Mucosa of rectum (tissue), 2 donors: ENCODE results near the gene KMT2B.

Experiments used
- H3K27ac ChIP-seq, 2 donors: one replicate each; pipeline ENCODE4 v1.7.0; 2013; ENCODE audit warnings: inconsistent platforms in 2 of 2, low read depth in 2 of 2, low read length in 2 of 2
- H3K27me3 ChIP-seq, 2 donors: one replicate each; pipeline ENCODE4 v1.7.0; 2013; ENCODE audit warnings: low read length in 2 of 2; ENCODE audit not compliant: control insufficient read depth in 2 of 2, insufficient read depth in 2 of 2
- H3K36me3 ChIP-seq, 2 donors: one replicate each; pipeline ENCODE4 v1.7.0; 2013; ENCODE audit warnings: low read length in 2 of 2; ENCODE audit not compliant: control insufficient read depth in 2 of 2, insufficient read depth in 2 of 2
- H3K4me1 ChIP-seq, 2 donors: one replicate each; pipeline ENCODE4 v1.7.0; 2013; ENCODE audit warnings: low read length in 2 of 2, mild to moderate bottlenecking in 1 of 2; ENCODE audit not compliant: control insufficient read depth in 2 of 2, insufficient read depth in 2 of 2
- H3K4me3 ChIP-seq, 2 donors: one replicate each; pipeline ENCODE4 v1.7.0; 2013; ENCODE audit warnings: low read length in 2 of 2
- H3K9ac ChIP-seq, 2 donors: one replicate each; pipeline ENCODE4 v1.7.0; 2013; ENCODE audit warnings: low read length in 2 of 2, low read depth in 1 of 2, mild to moderate bottlenecking in 1 of 2
- H3K9me3 ChIP-seq, 2 donors: one replicate each; pipeline ENCODE4 v1.7.0; 2013; ENCODE audit warnings: low read length in 2 of 2; ENCODE audit not compliant: control insufficient read depth in 2 of 2
- donor health status: healthy.
- donor health status: Normal muscosa, but diverticular disease.

KMT2B gene

DNA sequence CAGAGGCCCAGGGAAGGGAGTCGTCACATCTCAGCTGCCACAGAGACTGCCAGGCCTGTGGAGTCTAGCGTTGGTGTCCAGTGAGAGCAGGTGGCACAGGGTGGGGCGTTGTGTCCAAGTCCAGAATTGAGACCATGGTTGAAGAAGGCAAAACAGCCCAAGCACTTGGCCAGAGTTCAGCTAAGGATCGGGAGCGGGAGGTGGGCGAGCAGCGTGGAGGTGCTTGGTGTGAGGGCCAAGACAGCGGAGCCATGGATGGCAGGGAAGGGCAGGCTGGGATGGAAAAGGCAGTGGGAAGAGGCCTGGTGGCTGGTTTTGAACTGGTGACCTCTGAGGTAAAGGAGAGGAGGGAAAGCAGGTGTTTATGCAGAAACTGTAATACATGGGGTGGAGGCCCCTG is 16.5 kb downstream of the KMT2B start:
- H3K9ac ChIP-seq, result no peak overlapping the region
- no peaks in the 10 kb centered on the region for H3K4me1 ChIP-seq
- H3K36me3 ChIP-seq, result peaks cover 59 to 73% of the 10 kb centered on the region in 2 donors
- no peak overlapping the region for H3K27ac ChIP-seq
- no peaks in the 10 kb centered on the region for H3K9me3 ChIP-seq
- H3K4me3 ChIP-seq, result no peak overlapping the region
- no peaks in the 10 kb centered on the region for H3K27me3 ChIP-seq

DNA sequence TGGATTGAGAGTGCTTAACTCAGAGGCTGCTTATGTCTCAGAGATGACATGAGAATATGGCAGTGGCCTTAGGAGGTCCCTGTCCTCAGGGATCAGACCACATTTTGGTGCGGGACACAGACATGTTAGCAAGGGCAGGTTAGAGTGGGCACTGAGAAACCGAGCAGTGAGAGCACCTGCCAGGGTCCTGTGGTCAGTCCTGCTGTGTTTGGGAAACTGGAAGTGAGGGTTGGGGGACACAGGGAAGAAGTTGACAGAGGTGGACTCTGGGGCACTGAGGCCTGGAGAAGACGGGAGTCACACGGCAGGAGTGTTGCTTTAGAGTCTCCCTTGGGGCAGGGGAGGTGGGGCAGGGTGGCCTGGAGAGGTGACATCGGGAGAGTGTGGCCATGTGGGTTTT is 17.1 kb downstream of the KMT2B start:
- no peak overlapping the region for H3K27ac ChIP-seq
- H3K4me3 ChIP-seq, result no peak overlapping the region
- H3K4me1 ChIP-seq, result peaks cover under 1 to 4% of the 10 kb centered on the region in 2 donors
- peaks cover 53 to 67% of the 10 kb centered on the region in 2 donors for H3K36me3 ChIP-seq
- no peak overlapping the region for H3K9ac ChIP-seq
- no peaks in the 10 kb centered on the region for H3K9me3 ChIP-seq
- no peaks in the 10 kb centered on the region for H3K27me3 ChIP-seq

DNA sequence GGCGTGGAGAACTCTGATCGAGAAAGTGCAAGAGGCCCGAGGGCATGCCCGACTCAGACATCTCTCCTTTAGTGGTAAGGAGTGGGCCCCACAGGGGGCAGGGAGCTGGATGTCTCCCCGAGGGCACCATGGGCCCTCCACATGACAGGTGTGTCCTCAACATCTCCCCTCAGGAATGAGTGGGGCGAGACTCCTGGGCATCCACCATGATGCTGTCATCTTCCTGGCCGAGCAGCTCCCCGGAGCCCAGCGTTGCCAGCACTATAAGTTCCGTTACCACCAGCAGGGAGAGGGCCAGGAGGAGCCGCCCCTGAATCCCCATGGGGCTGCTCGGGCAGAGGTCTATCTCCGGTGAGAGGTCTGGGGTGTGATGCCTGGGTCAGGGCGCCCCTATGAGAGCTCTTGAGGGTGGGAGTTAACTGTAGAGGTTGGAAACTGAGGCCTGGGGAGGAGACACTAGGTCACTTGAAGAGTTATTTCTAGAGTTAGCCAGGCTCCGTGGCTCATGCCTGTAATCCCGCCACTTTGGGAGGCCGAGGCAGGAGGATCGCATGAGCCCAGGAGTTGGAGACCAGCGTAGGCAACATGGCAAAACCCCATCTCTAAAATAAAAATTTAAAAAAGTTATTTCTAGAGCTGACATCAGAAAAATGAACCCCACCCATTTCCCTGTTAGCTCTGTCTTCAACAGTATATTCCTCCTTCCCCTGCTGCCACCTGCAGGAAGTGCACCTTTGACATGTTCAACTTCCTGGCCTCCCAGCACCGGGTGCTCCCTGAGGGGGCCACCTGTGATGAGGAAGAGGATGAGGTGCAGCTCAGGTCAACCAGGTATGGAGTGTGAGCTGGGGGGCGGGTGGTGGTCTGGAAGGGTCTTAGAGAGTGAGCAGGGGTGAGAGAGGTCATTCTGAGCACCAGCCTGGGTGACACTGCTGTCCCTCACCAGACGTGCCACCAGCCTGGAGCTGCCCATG is 19.4 kb downstream of the KMT2B start:
- H3K9ac ChIP-seq, result no peak overlapping the region
- H3K27ac ChIP-seq, result no peak overlapping the region
- no peak overlapping the region for H3K4me3 ChIP-seq
- H3K9me3 ChIP-seq, result no peaks in the 10 kb centered on the region
- H3K27me3 ChIP-seq, result no peaks in the 10 kb centered on the region
- H3K36me3 ChIP-seq, result peaks cover 32 to 44% of the 10 kb centered on the region in 2 donors
- H3K4me1 ChIP-seq, result peaks cover 6 to 12% of the 10 kb centered on the region in 2 donors

DNA sequence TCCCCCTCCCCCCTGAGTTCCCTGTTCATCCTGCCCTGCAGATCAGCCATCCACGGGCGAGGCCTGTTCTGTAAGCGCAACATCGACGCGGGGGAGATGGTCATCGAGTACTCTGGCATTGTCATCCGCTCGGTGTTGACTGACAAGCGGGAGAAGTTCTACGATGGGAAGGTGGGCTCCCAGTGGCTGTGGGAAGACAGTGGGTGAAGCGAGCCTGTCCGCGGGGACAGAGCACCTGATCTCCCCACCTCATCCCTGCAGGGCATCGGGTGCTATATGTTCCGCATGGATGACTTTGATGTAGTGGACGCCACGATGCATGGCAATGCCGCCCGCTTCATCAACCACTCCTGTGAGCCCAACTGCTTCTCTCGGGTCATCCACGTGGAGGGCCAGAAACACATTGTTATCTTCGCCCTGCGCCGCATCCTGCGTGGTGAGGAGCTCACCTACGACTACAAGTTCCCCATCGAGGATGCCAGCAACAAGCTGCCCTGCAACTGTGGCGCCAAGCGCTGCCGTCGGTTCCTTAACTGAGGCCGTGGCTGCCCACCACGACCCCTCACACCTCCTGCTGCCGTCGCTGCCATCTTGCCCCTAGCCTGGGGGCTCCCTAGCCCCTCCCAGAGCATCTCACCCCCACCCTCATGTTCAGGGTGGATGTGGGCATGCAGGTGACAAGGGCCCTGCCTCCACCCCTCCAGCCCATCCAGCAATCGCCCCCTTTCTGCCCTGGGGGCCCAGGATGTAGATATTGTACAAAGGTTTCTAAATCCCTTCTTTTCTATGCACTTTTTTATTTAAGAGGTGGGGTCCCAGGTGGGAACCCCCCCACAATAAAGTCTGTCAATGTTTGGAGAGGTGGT is 20.5 kb downstream of the KMT2B start:
- Histone ChIP-seq H3K27ac (no peak overlapping the region), H3K9ac (no peak overlapping the region), H3K36me3 (peaks cover 27 to 46% of the 10 kb centered on the region in 2 donors), H3K27me3 (no peaks in the 10 kb centered on the region), H3K4me3 (no peak overlapping the region), H3K4me1 (peaks cover 8 to 16% of the 10 kb centered on the region in 2 donors), H3K9me3 (no peaks in the 10 kb centered on the region)

DNA sequence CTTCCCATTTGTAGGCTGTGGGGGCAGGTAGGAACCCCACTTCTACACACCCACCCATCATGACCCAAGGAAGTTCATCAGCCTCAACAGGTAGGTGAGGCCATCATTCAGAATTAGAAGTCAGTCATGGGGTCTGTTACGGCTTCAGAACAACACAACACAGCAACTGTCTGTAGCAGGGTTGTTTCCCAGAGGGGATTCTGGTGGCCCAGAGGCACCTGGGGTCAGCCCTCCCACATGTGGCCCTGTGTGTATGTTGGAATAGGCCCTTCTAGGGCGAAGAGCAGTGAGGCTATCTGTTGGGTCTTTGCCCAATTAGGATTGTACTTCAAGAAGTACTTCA is 21.1 kb downstream of the KMT2B start:
- no peaks in the 10 kb centered on the region for H3K27me3 ChIP-seq
- no peak overlapping the region for H3K9ac ChIP-seq
- no peaks in the 10 kb centered on the region for H3K9me3 ChIP-seq
- H3K4me1 ChIP-seq, result peaks cover 9 to 16% of the 10 kb centered on the region in 2 donors
- H3K27ac ChIP-seq, result no peak overlapping the region
- H3K4me3 ChIP-seq, result no peak overlapping the region
- H3K36me3 ChIP-seq, result peaks cover 26 to 43% of the 10 kb centered on the region in 2 donors

DNA sequence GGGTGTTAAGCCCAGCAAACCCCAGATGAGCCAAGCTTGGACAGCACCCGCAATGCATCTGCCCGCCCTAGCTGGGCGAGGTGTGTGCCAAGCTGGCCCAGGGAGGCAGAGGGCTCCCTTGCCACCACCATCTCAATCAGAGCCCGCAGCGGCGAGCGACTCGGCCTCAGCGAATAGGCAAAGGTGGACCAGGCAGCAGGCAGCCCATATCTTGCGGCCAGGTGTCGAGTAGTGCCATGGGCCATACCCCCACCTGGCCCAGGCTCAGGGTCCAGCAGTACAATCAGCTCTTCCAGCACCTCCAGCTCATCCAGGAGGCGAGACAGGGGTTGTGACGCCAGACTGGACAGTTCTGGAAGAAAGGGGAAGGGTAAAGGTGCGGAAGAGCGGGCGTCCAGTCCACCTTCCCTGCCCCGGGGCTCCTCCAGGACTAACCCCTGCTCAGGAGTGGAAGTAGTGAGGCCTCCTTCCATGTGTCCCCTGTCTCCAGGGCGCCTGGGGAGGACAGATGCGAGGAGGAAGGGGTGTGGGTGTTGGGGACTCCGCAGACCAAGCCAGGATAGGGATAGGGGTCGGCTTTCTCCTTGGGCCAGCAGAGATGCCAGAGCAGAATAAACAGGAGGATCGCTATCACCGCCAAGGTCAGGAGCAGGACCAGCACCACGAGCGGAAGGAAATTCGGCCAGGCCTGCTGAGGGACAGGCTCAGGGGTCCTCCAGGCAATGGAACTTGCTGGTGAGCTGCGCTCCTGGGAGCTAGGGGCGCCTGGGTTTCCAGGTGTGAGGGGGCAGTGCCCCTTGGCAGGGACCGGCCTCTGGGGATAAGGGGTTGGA is 21.7 kb downstream of the KMT2B start:
- peaks cover 15 to 23% of the 10 kb centered on the region in 2 donors for H3K4me1 ChIP-seq
- H3K9me3 ChIP-seq, result no peaks in the 10 kb centered on the region
- H3K4me3 ChIP-seq, result peak overlapping the region; percentile 76 to 85
- no peaks in the 10 kb centered on the region for H3K27me3 ChIP-seq
- H3K36me3 ChIP-seq, result peaks cover 25 to 37% of the 10 kb centered on the region in 2 donors
- H3K27ac ChIP-seq, result peak overlapping the region in 1 of 2 donors; percentile 86
- peak overlapping the region in 1 of 2 donors; percentile 32 for H3K9ac ChIP-seq

DNA sequence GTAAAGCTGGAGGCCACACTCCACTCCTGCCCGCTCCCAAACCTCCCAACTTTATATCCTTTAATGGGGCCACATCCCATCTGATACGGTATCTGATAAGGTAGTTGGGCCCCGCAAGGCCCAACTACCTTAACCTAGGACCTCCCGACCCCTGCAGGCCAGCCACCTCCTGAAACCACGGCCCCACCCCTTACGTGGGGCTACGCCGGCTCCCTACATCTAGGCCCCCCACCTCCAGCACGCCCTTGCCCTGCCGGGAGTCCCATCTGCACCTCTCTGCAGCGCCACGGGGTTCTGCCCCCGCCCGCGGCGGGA is 22.3 kb downstream of the KMT2B start:
- peaks cover 18 to 26% of the 10 kb centered on the region in 2 donors for H3K4me1 ChIP-seq

DNA sequence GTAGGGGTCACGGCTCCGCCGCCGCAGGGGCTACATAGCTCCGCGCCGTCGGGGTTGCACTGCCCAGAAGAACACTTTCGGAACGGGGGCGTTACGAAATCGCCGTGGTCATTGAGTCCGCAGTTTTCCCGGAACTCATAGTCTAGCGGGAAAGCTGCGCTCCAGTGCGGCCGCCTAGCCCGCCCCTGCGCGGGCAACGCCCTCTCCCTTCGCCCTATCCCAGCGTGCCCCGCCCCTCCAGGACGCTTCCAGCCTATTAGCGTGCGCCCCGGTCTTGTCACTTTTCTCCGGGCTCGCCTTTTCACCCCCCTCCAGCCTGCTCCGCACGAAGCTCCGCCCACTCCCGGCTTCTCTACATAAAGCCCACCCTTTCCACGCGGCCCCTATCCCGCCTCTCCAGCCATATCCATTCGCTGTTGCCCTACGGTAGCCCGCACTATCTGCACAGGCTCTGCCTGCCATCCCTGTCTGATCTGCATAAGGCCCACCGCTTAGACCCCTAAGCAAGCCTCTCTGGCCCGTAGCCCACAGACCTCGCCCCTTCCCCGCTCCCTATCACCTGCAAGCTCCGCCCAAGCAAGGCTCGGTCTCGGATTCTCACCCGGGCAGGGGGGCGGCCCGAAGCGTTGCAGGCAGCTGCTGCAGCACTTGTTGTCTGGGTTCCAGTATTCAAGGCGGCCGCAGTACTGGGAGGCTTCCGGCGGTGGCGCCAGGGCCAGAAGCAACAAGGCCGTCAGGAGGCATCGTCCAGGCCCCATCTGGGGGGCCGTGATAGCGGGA is 22.8 kb downstream of the KMT2B start:
- Histone ChIP-seq H3K27ac (peak overlapping the region; percentile 60 to 86), H3K36me3 (peaks cover 15 to 29% of the 10 kb centered on the region in 2 donors), H3K27me3 (no peaks in the 10 kb centered on the region), H3K9ac (peak overlapping the region; percentile 59 to 76), H3K4me3 (peak overlapping the region; percentile 76 to 85), H3K4me1 (peaks cover 18 to 26% of the 10 kb centered on the region in 2 donors), H3K9me3 (no peaks in the 10 kb centered on the region)

More for the DNA sequence above, 22.3 kb downstream of the KMT2B start:
- H3K36me3 ChIP-seq, result peaks cover 19 to 34% of the 10 kb centered on the region in 2 donors
- H3K9me3 ChIP-seq, result no peaks in the 10 kb centered on the region
- H3K27ac ChIP-seq, result peak overlapping the region; percentile 26 to 86
- peak overlapping the region; percentile 76 to 85 for H3K4me3 ChIP-seq
- H3K9ac ChIP-seq, result peak overlapping the region; percentile 32 to 59
- no peaks in the 10 kb centered on the region for H3K27me3 ChIP-seq

DNA sequence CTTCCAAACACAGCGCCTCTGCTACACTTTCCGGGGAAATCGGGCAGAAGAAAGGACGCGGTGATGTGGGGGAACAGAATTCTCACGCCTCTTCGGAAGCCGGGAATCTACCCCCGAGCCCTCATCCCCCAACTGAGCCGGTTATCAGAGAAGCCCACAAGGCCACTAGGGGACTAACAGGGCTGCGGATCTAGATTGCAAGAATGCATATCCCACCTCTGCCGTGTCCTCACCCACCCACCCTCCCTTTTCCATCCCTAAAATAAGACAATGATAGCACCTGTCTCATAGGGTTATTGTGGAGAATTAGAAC is 23.4 kb downstream of the KMT2B start:
- H3K9me3 ChIP-seq, result no peaks in the 10 kb centered on the region
- peaks cover 22 to 31% of the 10 kb centered on the region in 2 donors for H3K4me1 ChIP-seq
- peak overlapping the region; percentile 58 to 76 for H3K9ac ChIP-seq
- no peaks in the 10 kb centered on the region for H3K27me3 ChIP-seq
- H3K27ac ChIP-seq, result peak overlapping the region; percentile 60 to 86
- H3K36me3 ChIP-seq, result peaks cover 15 to 27% of the 10 kb centered on the region in 2 donors
- peak overlapping the region; percentile 76 to 85 for H3K4me3 ChIP-seq
